ENCODE results near the gene TRAPPC2.

The TRAPPC2 gene

DNA sequence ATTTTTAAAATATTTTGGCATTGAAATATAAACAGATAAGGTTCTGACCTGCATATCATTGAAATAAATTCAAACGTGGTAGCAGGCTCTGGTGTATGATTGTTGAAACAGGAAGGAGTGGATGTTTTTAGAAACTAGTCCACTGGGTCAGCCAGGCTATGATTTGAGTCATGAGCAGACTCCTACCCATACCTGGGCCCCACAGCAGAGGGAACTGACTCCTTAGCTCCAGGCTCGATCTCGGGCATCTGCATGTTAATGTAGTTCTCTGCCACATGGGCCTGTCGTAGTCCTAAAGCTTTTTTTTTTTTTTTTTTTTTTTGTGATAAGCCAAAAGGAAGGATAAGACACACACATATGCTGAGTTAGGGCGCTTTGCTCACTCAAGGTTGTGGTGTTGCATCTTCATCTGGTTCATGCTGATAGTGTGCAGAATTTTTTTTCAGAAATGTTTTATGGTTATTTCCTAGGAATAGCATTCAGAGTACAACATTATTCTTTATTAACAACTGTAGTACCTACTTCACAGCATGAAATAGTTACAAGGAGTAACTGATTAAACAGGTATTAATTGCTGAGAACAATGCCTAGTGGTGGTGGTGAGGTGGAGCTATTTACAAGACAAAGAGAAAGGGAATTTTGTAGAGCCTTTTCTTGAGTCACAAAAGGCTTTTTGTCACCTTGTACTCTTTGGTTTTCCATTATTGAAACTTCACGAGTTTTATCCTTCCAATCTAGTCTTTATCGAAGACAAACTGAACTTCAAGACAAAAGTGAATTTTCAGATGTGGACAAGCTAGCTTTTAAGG, 27.4 kb upstream of the TRAPPC2 start:
- peak; percentile 24 for DNase-seq (ENCODE audit: extremely low read depth, insufficient read length)
- TF ChIP-seq, protein P1, sequence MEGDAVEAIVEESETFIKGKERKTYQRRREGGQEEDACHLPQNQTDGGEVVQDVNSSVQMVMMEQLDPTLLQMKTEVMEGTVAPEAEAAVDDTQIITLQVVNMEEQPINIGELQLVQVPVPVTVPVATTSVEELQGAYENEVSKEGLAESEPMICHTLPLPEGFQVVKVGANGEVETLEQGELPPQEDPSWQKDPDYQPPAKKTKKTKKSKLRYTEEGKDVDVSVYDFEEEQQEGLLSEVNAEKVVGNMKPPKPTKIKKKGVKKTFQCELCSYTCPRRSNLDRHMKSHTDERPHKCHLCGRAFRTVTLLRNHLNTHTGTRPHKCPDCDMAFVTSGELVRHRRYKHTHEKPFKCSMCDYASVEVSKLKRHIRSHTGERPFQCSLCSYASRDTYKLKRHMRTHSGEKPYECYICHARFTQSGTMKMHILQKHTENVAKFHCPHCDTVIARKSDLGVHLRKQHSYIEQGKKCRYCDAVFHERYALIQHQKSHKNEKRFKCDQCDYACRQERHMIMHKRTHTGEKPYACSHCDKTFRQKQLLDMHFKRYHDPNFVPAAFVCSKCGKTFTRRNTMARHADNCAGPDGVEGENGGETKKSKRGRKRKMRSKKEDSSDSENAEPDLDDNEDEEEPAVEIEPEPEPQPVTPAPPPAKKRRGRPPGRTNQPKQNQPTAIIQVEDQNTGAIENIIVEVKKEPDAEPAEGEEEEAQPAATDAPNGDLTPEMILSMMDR (IDR thresholded peaks at IDR 0.05; ENCODE audit: insufficient read depth, low read length, poor library complexity, severe bottlenecking): no peak
- Histone ChIP-seq H3K27me3 (replicated peaks; ENCODE audit: control insufficient read depth, insufficient read depth, low read length) (no peaks in the 10 kb centered on the region), H3K4me3 (replicated peaks; ENCODE audit: low read depth, low read length) (no peak overlapping the region), H3K36me3 (ENCODE audit: control insufficient read depth, insufficient read depth, low read length) (peaks cover 9% of the 10 kb centered on the region)

DNA sequence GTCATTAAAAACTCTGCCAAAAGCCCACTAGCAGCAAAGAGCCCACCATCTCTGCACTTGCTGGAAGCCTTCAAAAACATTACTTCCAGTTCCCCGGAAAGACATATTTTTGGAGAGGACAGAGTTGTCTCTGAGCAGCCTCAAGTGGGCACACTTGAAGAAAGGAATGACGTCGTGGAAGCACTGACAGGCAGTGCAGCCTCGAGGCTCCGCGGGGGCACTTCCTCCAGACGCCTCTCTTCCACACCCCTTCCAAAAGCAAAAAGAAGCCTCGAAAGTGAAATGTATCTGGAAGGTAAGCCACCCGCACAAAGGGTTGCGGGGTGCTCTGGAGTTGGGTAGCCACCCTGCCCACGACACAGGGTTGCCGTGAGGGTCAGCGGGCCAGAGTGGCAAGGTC, 26.0 kb upstream of the TRAPPC2 start:
- Histone ChIP-seq H3K27me3 (replicated peaks; ENCODE audit: control insufficient read depth, insufficient read depth, low read length) (no peaks in the 10 kb centered on the region), H3K4me3 (replicated peaks; ENCODE audit: low read depth, low read length) (no peak overlapping the region), H3K36me3 (ENCODE audit: control insufficient read depth, insufficient read depth, low read length) (peaks cover 7% of the 10 kb centered on the region)
- TF ChIP-seq, protein P1 (IDR thresholded peaks at IDR 0.05; ENCODE audit: insufficient read depth, low read length, poor library complexity, severe bottlenecking): no peak
- no peak for DNase-seq (ENCODE audit: extremely low read depth, insufficient read length)

DNA sequence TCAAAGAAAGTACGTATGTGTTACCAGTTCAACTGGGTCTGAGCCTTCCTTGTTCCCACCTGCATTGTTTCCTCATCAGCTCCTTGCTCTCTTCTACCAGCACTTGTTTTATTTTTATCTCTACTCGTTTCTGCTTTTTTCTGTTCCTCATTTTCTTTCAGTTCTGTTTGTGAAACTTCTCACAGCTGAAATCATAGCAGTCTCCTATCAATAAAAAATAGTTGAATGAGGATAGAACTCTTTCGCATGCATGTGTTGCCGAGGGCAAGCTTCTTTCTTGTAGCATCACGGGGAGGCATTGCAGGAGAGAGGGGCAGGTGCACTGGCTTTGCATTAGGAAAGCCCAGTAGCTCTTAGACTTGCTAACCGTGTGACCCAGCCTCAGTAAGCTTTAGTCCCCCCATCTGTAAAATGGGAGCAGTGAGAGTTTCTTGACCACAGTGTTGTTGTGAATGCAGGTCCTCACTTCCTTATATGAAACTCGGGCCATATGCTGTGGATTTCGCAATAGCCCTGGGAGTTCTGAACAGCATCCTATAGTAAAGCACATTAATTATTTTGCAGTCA, 24.8 kb upstream of the TRAPPC2 start:
- Histone ChIP-seq H3K4me3 (replicated peaks; ENCODE audit: low read depth, low read length) (no peak overlapping the region), H3K36me3 (ENCODE audit: control insufficient read depth, insufficient read depth, low read length) (peaks cover 7% of the 10 kb centered on the region), H3K27me3 (replicated peaks; ENCODE audit: control insufficient read depth, insufficient read depth, low read length) (no peaks in the 10 kb centered on the region)
- TF ChIP-seq, protein P1 (IDR thresholded peaks at IDR 0.05; ENCODE audit: insufficient read depth, low read length, poor library complexity, severe bottlenecking): no peak
- peak; percentile 76 for DNase-seq (ENCODE audit: extremely low read depth, insufficient read length)

DNA sequence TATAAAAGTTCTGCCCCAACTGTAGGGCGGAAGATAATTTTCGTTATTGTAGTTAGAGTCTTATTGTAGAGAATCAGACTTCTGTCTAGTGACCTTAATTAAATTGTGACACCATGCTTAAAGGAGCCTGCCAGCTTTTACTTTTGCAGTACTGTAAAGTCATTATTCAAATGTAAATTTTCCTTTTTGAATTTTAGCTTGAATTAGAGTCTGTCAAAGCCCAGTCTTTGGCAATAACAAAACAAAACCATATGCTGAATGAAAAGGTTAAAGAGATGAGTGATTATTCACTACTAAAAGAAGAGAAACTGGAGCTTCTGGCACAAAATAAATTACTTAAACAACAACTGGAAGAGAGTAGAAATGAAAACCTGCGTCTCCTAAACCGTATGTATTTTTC, 22.0 kb upstream of the TRAPPC2 start:
- TF ChIP-seq, protein P1 (IDR thresholded peaks at IDR 0.05; ENCODE audit: insufficient read depth, low read length, poor library complexity, severe bottlenecking): no peak
- no peak for DNase-seq (ENCODE audit: extremely low read depth, insufficient read length)
- Histone ChIP-seq H3K4me3 (replicated peaks; ENCODE audit: low read depth, low read length) (no peak overlapping the region), H3K36me3 (ENCODE audit: control insufficient read depth, insufficient read depth, low read length) (peaks cover 5% of the 10 kb centered on the region), H3K27me3 (replicated peaks; ENCODE audit: control insufficient read depth, insufficient read depth, low read length) (no peaks in the 10 kb centered on the region)

DNA sequence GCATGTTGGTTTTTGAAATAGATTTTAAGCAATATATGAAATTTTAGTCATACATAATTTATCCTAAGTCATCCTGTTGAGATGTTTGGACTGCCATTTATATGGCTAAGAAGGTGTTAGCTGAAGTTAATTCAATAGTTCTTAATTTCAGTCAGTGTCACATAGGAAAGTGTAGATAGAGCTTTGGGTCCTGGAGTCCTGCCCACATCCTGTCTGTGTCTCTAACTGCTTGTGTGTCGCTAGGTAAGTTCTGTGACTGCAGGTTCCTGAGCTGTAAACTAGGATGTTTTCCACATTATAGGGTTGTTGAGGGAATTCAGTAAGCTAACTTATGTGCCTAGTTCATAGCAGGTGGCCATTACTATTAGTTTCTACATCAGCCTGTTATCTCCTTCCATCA, 20.8 kb upstream of the TRAPPC2 start:
- H3K4me3 ChIP-seq (replicated peaks; ENCODE audit: low read depth, low read length): no peak overlapping the region
- H3K27me3 ChIP-seq (replicated peaks; ENCODE audit: control insufficient read depth, insufficient read depth, low read length): no peaks in the 10 kb centered on the region
- H3K36me3 ChIP-seq (ENCODE audit: control insufficient read depth, insufficient read depth, low read length): peaks cover 3% of the 10 kb centered on the region
- TF ChIP-seq, protein P1 (IDR thresholded peaks at IDR 0.05; ENCODE audit: insufficient read depth, low read length, poor library complexity, severe bottlenecking): no peak
- DNase-seq (ENCODE audit: extremely low read depth, insufficient read length): no peak

Data from GM06990 (cell line).